ENCODE data around the gene NUP35. TPM values are rescaled to one million over a fixed set of nuclear protein-coding genes. Genes with fewer than 3 reads are reported as not detected.

NUP35 gene
- total RNA-seq, 6 donors from 2014 or later: 3.8 to 17.5 (median 13.5) TPM

DNA sequence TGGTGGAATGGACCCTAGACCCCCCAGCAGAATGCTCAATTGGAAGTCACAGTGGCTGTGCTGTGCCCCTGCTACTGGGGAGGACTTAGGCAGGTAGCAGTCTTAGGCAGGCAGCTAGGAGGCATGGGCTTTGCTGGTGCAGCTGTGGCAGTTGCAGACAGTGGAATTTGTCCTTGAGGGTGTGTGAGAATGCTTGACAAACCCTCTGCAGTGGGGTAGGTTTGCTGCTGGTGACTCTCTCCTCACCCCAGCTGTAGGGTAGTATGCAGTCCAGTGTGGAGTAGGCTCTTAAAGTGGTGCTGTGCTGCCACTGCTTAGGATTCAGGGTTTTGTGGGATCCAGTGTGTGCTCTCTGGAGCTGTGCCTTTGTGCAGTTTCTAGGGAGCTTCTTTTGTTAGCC lies 61.3 kb downstream of the NUP35 start:
- TF ChIP-seq, protein P1, sequence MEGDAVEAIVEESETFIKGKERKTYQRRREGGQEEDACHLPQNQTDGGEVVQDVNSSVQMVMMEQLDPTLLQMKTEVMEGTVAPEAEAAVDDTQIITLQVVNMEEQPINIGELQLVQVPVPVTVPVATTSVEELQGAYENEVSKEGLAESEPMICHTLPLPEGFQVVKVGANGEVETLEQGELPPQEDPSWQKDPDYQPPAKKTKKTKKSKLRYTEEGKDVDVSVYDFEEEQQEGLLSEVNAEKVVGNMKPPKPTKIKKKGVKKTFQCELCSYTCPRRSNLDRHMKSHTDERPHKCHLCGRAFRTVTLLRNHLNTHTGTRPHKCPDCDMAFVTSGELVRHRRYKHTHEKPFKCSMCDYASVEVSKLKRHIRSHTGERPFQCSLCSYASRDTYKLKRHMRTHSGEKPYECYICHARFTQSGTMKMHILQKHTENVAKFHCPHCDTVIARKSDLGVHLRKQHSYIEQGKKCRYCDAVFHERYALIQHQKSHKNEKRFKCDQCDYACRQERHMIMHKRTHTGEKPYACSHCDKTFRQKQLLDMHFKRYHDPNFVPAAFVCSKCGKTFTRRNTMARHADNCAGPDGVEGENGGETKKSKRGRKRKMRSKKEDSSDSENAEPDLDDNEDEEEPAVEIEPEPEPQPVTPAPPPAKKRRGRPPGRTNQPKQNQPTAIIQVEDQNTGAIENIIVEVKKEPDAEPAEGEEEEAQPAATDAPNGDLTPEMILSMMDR (IDR thresholded peaks at IDR 0.05): no peak
- TF ChIP-seq POLR2A (IDR thresholded peaks at IDR 0.05) (no peak), EP300 (IDR thresholded peaks at IDR 0.05) (no peak), POLR2AphosphoS5 (IDR thresholded peaks at IDR 0.05) (no peak)
- no peak overlapping the region for H3K27ac ChIP-seq
- H3K36me3 ChIP-seq: peaks cover 3 to 39% (median 11%) of the 10 kb centered on the region in 4 donors
- no peaks in the 10 kb centered on the region for H3K27me3 ChIP-seq
- ATAC-seq (ENCODE audit: low FRiP score in 2 of 2) (peak; percentile 17 to 19), DNase-seq (no peak)
- H3K4me3 ChIP-seq: no peak overlapping the region
- H3K9me3 ChIP-seq: peaks cover 0 to 4% (median 0%) of the 10 kb centered on the region in 4 donors
- H3K4me1 ChIP-seq: no peaks in the 10 kb centered on the region

DNA sequence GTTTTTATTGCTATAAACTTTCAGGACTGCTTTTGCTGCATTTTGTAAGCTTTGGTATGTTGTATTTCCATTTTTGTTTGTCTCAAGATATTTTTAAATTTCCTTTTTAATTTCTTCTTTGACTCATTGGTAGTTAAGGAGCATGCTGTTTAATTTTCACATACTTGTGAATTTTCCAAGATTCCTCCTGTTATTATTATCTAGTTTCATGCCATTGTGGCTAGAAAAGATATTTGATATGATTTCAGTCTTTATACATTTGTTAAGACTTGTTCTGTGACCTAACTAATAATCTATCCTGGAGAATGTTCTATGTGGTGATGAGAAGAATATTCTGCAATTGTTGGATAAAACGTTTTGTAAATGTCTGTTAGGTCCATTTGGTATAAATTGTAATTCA lies 62.1 kb downstream of the NUP35 start:
- ATAC-seq (ENCODE audit: low FRiP score in 2 of 2): no peak
- WGBS, 2 donors: 73 to 81% methylated on average over 1 of the region's 1 CpG
- Histone ChIP-seq H3K9me3 (peaks cover 0 to 4% (median 0%) of the 10 kb centered on the region in 4 donors), H3K27ac (no peak overlapping the region), H3K27me3 (no peaks in the 10 kb centered on the region), H3K4me3 (no peak overlapping the region), H3K4me1 (no peaks in the 10 kb centered on the region), H3K36me3 (peaks cover 3 to 39% (median 11%) of the 10 kb centered on the region in 4 donors)
- TF ChIP-seq, protein P1 (IDR thresholded peaks at IDR 0.05): no peak
- no peak for TF ChIP-seq POLR2A (IDR thresholded peaks at IDR 0.05)
- TF ChIP-seq POLR2AphosphoS5 (IDR thresholded peaks at IDR 0.05): no peak
- TF ChIP-seq EP300 (IDR thresholded peaks at IDR 0.05): no peak
- DNase-seq: no peak

DNA sequence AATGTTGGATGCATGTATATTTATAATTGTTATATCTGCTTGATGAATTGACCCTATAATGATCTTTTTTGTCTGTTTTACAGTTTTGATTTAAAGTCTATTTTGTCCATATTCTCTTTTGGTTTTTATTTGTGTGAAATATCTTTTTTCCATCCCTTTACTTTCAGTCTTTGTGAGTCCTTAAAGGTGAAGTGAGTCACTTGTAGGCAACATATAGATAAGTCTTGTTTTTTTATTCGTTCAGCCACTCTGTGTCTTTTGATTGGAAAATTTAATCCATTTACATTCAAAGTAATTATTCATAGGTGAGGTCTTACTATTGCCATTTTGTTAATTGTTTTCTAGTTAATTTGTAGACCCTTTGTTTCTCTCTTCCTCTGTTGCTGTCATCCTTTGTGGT lies 62.5 kb downstream of the NUP35 start:
- Histone ChIP-seq H3K4me1 (no peaks in the 10 kb centered on the region), H3K27ac (no peak overlapping the region), H3K27me3 (no peaks in the 10 kb centered on the region), H3K9me3 (peaks cover 0 to 4% (median 0%) of the 10 kb centered on the region in 4 donors), H3K36me3 (peaks cover 3 to 39% (median 11%) of the 10 kb centered on the region in 4 donors), H3K4me3 (no peak overlapping the region)
- TF ChIP-seq POLR2A (IDR thresholded peaks at IDR 0.05) (no peak), EP300 (IDR thresholded peaks at IDR 0.05) (no peak), POLR2AphosphoS5 (IDR thresholded peaks at IDR 0.05) (no peak)
- TF ChIP-seq, protein P1 (IDR thresholded peaks at IDR 0.05): no peak
- ATAC-seq (ENCODE audit: low FRiP score in 2 of 2): no peak
- no peak for DNase-seq
- 88 to 98% methylated on average over 1 of the region's 1 CpG for WGBS, 2 donors

DNA sequence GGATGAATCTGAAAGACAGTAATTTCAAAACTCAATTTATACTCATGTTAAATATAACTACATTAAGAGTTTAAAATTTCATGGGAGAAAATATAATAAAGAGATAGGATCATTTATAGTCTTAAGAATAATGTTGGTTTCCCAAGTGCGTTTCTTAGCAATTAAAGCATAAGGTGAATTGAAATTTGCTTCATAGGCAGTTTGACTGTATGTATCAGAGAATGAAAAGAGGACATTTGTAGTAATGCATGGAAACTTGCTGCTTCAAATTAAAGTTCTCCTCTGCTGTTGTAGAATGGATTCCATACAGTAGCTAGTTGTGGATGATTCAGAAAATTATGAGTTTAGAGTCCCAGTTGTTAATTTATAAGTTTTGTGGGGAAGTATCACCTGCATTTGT lies 68.1 kb downstream of the NUP35 start:
- Histone ChIP-seq H3K27ac (no peak overlapping the region), H3K9me3 (no peaks in the 10 kb centered on the region), H3K4me3 (no peak overlapping the region), H3K36me3 (peaks cover 0 to 15% (median 6%) of the 10 kb centered on the region in 4 donors), H3K27me3 (no peaks in the 10 kb centered on the region), H3K4me1 (no peaks in the 10 kb centered on the region)
- ATAC-seq (ENCODE audit: low FRiP score in 2 of 2) (no peak), DNase-seq (no peak)
- 97 to 98% methylated on average over 1 of the region's 1 CpG for WGBS, 2 donors
- TF ChIP-seq, protein P1 (IDR thresholded peaks at IDR 0.05): no peak
- TF ChIP-seq EP300 (IDR thresholded peaks at IDR 0.05) (no peak), POLR2AphosphoS5 (IDR thresholded peaks at IDR 0.05) (no peak), POLR2A (IDR thresholded peaks at IDR 0.05) (no peak)

DNA sequence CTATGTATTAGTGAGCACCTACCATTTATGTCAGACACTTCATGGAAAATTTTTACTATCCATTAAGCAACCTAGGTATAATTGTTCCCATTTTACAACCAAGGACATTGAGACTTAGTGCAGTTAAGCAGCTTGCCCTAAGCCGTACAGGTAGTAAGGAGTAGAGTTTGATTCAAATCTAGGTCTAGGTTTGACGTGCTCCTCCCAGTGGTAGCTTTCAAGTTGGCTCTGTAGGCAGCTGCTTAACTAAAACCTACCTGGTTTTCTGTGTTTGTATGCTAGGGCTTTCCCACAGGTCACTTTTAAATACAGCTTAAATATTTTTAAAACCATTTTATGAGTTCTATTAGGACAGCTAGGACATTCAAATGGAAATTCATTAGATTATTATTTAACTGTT lies 69.7 kb downstream of the NUP35 start:
- ATAC-seq (ENCODE audit: low FRiP score in 2 of 2): no peak
- WGBS, 2 donors: 91 to 98% methylated on average over 2 of the region's 2 CpGs

More for the DNA sequence above, 69.7 kb downstream of the NUP35 start:
- no peak for DNase-seq
- H3K4me1 ChIP-seq: no peaks in the 10 kb centered on the region
- no peaks in the 10 kb centered on the region for H3K9me3 ChIP-seq
- peaks cover 0 to 4% (median 0%) of the 10 kb centered on the region in 4 donors for H3K36me3 ChIP-seq
- no peaks in the 10 kb centered on the region for H3K27me3 ChIP-seq
- TF ChIP-seq EP300 (IDR thresholded peaks at IDR 0.05): no peak
- TF ChIP-seq, protein P1 (IDR thresholded peaks at IDR 0.05): no peak
- no peak for TF ChIP-seq POLR2A (IDR thresholded peaks at IDR 0.05)
- no peak for TF ChIP-seq POLR2AphosphoS5 (IDR thresholded peaks at IDR 0.05)
- H3K27ac ChIP-seq: no peak overlapping the region
- no peak overlapping the region for H3K4me3 ChIP-seq
